ENCODE results near the gene ARHGAP32.

The ARHGAP32 gene

DNA sequence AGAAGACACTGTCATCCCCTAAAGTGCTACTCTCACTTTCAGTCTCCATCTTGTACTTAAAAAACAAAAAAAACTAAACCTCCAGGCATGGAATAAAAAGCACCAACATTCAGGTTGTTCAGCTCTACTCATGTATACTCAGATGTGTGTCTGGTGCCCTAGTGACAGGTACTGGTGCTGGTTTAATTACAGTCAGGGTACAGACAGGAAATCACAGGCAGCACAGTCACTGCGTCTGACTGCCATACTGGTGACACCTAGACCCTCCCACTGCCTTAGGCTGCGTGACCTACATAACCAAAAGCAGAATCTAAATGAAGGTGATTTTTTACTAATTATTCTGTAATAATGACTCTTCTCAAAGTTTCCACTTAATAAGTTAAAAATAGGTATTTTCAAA lies at the start of gene ARHGAP32:
TSS of gene ARHGAP32 (minus strand) at position 176 of the 400 bp plus-strand sequence. CDS start at position 49, 127 bp downstream.
- no peak for DNase-seq

DNA sequence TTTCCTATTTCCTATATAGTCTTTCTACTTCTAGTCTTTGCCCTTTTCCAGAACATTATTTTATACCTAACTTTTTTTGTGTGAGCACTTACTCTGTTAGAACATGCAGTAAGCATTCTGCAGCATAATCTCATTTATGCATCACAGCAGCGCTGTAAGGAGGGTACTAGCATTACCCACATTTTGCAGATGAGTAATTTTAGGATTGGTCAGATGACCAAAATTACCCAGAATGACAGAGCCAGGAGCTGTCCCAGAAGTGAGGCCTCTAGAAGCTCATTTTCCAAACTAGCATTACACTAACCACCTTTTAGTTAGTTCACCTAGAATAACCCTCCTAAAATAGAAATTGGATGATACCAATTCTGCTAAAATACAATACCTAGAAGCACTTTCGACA lies 47.1 kb upstream of the ARHGAP32 start:
- DNase-seq: no peak

DNA sequence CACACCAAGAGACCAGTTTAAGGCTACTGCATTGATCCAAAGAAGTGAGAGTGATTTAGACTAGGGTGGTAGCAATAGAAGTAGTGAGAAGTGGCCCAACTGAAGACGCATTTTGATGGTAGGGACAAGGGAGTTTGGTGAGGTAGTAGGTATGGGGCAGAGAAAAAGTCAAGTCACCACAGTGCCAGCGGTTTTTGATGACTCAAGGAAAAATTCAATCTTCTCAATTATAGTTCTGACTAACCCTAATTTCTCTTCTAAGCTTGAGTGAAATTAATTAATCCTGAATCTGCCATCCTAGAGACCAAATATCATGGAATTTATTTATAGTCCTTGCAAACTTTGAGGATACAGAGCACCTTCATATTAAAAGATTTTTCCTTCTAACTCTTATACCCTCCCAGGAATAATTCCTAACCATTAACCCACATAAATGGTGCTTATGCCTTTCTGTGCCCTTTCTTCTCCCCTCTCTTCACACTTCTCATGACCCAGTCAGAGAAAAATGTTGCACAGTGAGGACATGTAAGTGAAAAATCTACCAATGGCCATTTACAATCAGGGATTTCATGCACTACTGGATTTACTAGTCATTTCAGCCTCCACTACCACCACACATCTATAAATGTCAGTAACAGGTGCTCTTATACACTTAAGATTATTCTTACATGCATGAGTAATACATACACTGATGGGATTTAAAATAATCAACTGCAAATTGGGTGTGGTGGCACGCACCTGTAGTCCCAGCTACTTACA lies 45.9 kb upstream of the ARHGAP32 start:
- DNase-seq: no peak

DNA sequence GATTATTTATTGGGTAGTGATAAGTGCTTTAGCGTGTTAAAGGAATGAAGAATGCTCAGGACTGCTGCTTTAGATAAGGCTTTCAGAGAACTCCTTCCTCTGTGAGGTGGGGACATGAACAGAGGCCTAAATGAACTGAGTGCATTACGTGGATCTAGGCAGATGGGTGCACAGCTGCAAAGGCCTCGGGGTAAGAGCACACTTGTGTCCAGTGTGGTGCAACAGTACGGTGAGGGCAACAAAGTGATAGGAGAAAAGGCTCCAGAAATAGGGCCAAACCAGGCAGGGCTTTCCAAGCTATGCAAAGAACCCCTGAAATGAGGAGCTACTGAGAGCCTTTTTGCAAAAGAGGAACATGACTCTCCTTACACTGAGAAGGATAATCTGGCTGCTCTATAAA lies 45.3 kb upstream of the ARHGAP32 start:
- no peak for DNase-seq

DNA sequence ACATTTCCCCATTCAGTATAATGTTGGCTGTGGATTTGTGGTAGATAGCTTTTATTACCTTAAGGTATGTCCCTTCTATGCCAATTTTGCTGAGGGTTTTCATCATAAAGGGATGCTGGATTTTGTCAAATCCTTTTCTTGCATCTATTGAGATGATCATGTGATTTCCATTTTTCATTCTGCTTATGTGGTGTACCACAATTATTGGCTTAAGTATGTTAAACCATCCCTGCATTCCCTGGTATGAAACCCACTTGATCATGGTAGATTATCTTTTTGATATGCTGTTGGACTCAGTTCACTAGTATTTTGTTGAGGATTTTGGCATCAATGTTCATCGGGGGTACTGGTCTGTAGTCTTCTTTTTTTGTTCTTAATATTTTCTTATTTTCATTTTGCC lies 44.7 kb upstream of the ARHGAP32 start:
- no peak for DNase-seq

DNA sequence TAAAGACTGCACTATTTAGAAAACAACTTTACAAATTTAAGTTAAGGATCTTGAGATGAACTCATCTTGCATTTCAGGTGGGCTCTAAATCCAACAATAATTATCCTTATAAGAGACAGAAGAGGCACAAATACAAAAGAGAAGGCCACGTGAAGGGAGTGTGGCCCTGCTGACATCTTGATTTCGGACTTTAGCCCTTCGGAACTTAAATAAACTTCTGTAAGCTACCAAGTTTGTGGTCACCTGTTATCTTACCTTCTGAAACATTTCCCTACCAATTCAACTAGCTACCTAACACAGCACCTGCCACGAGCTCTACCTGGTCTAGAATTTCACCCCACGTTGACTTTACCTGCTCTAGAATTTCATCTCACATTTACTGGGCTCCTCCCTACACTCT lies 42.9 kb upstream of the ARHGAP32 start:
- DNase-seq: no peak

DNA sequence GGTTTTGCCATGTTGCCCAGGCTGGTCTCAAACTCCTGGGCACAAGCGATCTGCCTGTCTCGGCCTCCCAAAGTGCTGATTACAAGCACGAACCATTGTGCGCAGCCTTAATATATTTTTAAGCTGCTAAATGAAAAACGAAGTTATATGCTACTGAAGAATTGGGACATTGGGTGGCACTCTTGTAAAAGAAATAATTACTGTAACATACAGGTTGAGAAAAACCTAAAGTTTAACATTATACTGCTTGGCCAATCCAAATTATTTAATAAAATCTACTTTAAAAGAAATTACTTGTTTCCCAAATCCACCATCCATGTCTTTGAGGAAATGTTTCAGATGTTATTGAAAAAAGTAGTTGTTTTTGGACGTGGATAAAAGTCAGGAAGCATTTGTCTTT lies 37.9 kb upstream of the ARHGAP32 start:
- no peak for DNase-seq

DNA sequence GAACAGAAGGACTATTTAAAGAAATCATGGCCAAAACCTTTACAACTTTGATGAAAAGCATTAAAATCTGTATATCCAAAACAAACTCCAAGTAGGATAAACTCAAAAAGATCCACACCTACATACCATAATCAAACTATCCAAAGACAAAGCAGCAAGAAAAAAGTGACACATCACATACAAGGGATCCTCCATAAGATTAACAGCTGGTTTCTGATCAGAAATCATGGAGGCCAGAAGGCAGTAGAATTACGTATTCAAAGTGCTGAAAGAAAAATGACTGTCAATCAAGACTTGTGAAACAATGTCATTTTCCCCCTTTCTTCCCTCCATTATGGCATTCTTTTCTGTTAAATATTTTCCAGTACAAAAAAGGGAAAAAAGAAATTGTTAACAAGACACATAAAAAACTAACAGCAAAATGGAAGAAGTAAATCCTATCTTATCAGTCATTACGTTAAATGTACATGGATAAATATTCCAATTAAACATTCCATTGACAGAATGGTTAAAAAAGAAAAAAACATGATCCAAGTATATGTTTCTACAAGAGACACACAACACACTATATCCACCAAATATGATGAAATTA lies 34.2 kb upstream of the ARHGAP32 start:
- no peak for DNase-seq

DNA sequence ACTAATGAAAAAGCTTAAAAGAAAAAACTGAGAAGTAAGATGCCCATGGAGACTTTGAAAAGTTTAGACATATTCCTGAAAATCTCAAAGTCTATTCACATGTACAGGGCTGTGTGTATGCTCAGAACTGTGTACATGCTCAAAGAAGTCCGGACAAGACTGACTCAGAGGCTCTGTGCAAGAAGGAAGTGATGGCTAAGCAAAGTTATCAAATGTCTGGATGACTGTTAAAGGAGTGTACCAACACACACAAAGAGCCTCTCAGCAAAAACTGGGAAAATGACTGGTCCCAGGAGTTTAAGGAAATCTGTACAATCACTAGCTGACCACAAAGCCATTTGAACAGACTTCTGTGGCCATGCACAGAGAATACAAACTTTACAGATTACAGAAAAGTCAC lies 33.1 kb upstream of the ARHGAP32 start:
- no peak for DNase-seq

DNA sequence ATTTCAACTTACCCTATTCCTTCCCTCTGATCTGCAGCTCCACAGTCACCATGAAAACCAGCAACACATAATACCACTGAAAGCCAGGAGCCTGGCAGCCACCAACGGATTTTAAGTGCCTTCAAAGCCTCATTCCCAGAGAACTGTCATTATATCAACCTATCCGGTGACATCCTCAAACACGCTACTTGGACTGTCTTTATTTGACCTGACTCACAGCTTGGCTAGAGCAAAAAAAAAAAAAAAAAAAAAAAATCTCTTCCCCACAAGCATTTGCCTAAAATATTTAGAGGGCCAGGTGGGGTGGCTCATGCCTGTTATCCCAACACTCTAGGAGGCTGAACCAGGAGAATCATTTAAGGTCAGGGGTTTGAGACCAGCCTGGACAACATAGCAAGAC lies 32.4 kb upstream of the ARHGAP32 start:
- no peak for DNase-seq

DNA sequence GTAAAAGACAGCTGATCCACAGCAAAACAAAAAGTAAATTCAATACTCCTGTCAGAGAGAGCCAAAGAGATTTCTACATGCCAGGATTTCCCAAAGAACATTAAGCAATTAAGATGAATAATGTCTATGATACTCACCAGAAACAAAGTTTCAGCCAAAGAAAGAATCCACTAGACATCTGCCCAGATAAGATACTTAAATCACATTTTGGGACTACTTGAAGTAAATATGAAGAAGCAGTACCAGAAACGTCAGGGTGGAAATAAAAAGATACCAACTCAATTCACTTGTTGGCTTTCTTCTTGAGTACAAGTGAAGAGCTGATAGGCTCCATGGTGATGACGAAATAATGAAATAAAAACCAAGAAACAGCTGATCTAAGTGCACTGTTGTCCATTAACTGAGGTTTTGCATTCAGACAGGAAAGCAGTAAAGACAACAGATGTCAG lies 31.6 kb upstream of the ARHGAP32 start:
- no peak for DNase-seq

DNA sequence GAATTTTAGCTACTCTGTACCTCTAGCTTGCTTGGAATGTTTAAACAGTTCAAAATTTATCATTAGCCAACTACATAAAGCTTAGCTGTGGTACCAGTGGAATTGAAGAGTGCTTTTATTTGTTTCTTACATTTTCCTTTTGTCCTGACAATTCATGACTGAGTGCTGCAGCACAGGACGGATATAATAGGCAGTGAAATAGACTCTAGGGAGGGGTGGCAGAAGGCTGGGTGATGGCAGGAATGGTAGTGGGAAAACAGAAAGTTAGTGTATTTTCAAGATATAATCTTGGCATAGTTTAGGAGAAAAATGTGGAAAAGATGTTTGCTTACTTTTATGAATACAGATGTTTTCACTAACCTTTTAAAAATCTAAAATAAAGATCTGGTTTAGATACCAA lies 31.1 kb upstream of the ARHGAP32 start:
- DNase-seq: no peak

DNA sequence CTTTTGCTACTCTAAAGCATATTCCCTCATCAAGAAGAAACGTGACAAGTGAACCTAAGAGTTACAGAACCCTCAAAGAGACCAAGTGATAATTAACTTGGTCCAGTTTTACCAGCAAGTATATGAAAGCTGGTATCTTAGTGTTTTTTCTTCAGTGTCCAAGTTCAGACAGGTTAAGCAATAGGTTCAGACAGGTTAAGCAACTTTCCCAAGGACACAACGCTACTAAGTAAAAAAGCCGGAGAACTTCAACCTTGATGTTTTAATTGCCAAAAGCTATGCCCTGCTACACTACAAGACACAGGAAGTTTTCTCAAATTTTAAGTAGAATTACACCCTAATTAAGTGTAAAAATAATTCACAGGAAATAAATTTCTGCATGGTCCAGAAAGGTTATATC lies 30.0 kb upstream of the ARHGAP32 start:
- no peak for DNase-seq

DNA sequence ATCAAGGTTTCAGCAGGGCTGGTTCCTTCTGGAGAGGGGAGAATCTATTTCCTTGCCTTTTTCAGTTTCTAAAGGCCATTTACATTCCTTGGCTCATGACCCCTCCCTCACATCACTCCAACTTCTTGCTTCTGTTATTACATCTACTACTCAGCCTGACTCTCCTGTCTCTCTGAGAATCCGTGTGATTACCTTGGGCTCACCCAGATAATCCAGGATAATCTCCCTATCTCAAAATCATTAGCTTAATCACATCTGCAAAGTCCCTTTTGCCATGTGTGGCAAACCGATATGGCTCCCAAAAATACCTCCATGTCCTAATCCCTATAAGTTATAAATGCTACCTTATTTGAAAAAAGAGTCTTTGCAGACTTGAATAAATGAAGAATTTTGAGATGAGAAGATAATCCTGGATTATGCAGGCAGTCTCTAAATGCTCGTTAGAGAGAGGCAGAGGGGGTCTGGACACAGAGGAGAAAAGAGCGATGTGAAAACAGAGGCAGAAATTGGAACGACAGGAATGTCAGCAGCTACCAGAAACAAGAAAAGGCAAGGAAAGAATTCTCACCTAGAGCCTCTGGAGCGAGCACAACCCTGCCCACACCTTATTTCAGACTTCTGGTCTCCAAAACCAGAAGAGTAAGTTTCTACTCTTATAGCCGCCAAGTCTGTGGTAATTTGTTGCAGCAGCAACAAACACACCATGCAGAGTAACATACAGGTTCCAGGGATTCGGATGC lies 23.6 kb upstream of the ARHGAP32 start:
- no peak for DNase-seq

DNA sequence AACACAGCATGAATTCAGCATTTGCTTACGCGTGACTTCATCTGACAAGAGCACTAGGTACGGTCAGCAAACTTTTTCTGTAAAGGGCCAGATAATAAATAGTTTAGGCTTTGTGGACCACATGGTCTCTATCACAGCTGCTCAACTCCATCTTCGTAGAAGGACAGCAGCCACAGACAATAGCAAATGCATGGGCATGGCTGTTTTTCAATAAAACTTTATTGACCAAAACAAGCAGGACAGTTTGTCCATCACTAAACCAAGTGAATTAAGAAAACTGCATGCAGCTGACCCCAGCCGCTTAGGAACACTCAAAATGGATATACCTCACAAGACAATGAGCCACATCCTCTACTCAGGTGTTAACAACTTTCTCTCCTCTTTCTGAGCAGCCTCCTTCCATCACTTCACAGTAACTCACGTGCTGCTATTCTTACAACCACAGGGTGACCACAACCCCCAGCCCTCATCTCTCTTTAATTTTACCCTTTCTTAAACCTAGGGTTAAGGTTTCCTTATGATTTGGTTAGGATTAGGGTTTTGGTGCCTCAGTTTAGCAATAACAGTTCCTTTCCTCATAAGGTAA lies 22.7 kb upstream of the ARHGAP32 start:
- no peak for DNase-seq

DNA sequence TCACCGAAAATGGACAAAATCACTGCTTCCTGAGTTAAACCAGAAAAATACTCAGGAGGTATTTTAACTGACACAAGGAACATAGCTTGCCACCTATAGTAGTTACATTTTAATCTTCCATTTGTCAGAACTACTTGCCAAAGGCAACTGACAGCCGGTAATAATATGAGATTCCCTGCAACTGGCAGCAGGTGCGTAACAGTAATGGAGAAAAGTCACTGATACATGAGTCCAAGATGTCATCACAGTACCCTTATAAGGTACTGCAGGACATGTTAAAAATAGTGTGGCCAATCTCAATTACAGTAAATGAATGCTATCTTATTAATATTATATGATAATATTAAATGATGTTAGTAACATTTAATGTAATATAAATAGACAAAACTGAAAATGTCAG lies 21.1 kb upstream of the ARHGAP32 start:
- no peak for DNase-seq

DNA sequence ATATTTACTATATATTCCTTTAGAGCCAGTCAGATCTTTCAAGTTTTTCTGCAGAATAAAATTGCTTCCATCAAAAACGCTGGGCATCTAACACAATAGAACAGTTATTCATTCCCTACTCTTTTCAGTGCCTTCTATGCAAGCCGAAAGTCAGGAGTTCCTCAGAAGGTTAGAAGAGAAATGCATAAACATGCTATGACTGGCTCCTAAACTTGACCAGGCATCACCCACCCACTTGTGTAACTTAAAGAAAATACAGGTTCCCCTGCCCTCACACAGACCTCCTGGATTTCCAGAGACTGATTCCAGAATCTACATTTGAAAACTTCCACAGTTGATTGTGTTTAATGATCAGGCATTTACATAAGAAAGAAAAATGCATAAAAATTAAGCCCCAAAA lies 19.3 kb upstream of the ARHGAP32 start:
- no peak for DNase-seq

DNA sequence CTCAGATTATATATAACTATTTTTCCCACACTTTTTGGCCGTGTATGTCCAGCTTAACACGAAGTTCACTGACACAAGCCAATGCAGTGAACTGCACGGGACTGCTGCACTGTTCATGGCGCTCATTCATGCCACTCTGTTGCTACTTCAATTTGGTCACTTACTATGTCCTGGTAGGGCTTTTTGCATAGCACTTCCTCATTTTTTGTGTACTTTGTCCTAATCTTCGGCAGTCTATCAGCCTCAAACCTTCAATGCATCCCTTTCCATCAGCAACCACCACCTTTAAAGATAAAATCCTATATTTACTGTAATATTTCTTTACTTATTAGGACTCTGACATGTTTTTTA lies 18.7 kb upstream of the ARHGAP32 start:
- no peak for DNase-seq

DNA sequence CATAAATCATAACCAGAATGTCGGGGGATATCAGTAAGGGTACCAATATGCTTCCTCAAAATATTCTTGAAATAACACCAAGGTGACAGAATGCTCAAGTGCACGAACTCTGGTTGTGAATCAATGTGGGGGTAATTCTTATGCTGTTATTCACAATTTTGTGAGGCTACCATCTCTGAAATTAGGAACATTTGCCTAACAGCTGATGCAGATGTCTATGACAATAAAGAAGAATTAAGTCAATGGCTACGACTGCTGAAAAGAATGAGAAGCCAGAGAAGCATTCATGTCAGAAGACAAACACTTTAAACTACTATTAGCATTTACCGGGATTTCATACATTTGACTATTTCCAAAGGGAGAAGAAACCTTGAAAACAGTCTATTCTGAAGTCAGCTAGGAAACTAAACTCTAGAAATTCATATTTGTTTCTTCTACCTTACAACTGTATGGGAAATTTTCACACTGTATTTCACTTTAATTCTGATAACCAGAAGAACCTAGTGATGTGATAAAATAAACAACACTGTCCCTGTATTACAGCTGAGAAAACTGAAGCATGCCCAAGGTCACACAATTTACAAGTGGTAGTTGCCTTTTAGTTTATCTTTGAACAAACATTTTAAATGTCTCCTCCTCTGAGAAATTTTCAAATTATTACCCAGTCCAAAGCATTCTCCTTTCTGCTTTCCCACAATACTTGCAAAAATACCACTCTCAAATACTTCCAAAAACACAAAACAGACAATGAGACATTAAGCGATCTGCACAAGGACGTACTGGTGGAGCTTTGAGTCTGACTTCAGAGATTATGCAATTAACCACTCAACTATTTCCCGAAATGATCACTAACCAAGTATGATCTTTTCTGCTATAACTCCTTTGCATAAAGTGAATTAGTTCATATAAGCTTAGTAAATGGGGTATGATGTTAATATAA lies 18.0 kb upstream of the ARHGAP32 start:
- no peak for DNase-seq

DNA sequence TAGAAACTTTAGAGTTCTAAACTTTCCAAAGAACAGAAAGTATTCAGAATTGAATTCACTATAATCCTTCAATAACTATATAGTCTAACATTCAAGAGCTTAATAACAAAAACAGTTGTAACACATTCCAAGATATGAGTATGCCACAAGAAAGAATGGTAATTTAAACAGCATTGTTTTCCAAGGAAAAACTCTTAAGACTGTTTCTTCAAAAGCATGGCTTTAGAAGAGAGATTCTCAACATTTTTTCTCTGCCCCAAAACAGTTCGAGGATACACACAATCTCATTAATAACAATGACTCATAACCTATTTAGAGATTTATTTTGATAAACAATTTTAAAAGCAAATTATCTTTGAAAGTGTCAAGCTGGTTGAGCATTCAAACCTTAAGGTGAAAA lies 16.7 kb upstream of the ARHGAP32 start:
- no peak for DNase-seq

DNA sequence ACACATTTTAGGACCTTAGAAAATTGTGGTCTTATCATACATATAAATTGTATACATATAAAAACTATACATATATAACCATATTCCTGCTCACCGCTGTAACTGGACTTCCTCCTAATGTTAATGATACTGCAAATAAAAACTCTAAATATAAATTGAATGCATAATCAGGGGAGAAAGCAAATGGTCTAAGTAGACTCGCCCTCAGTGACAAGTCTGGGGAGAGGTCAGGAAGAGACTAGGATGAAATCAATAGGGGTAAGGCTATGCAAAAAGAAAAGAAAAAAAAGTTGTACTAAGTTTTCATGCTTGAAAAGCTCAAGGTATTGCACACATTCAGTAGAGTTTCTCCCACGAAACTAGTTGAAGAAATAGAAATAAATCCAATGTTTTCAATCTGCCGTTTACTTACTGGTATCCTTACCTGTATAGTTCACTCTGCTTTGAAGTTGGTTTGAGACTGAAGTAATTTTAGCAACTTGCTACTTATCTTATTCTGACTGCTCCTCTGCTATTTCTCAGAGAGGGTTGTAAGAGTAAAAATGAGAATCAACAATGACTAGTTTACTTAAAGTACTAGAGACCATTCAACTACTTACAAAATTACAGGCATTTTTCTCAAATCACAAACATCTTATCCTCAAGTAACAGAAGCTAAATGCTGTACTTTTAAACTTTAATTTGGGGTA lies 12.2 kb upstream of the ARHGAP32 start:
- no peak for DNase-seq

DNA sequence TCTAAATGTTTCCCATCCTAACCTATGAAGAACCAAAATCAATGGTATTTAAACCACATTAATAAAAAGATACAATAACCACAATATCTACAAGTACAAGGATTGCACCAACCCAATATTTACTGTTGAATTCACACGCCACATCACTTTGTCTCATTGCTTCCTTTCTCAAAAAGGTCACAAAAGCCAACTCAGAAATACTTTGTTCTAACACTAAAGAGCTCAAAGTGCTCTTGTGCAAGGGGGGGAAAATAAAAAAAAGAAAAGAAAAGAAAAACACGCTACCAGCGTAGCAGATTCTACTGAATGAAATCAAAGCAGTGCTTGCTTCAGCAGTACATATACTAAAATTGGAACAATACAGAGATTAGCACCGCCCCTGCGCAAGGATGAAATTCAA lies 10.5 kb upstream of the ARHGAP32 start:
- no peak for DNase-seq

All from activated CD8-positive, alpha-beta memory T cell treated with anti-CD3 and anti-CD28 coated beads, Interleukin-2, amount 50 U/mL, for 4 hours (primary cell).